DND-41 (cell line): ENCODE data around the gene PGRMC2.

Experiments
- ATAC-seq: fragments of 200-7000 bp; cut with Tn5 transposase; 3 replicates; pipeline ENCODE4 v1.9.1; 2021; ENCODE audit warnings: low read depth; ENCODE audit not compliant: insufficient read depth
- DNase-seq: peaks from one replicate; pipeline ENCODE4 v3.0.0-alpha.2; 2020
- H2AFZ ChIP-seq: 2 replicates; pipeline ENCODE4 v1.6.0; 2012; ENCODE audit warnings: low read depth, low read length
- H3K27ac ChIP-seq: 2 replicates; pipeline ENCODE4 v1.5.1; 2012; ENCODE audit warnings: low read length, inconsistent platforms
- H3K27me3 ChIP-seq: fragments of 200-600 bp; sonication (generic); 2 replicates; pipeline ENCODE4 v1.6.0; 2012; ENCODE audit warnings: low read length, mild to moderate bottlenecking, inconsistent platforms; ENCODE audit not compliant: insufficient read depth, poor library complexity
- H3K36me3 ChIP-seq: 2 replicates; pipeline ENCODE4 v1.5.1; 2012; ENCODE audit warnings: low read length, inconsistent platforms; ENCODE audit not compliant: insufficient read depth
- H3K4me1 ChIP-seq: 2 replicates; pipeline ENCODE4 v1.5.1; 2012; ENCODE audit warnings: mild to moderate bottlenecking, low read length; ENCODE audit not compliant: insufficient read depth
- H3K4me2 ChIP-seq: 2 replicates; pipeline ENCODE4 v1.6.0; 2012; ENCODE audit warnings: mild to moderate bottlenecking, moderate library complexity, low read length, inconsistent platforms; ENCODE audit not compliant: insufficient read depth
- H3K4me3 ChIP-seq, 2 experiments: fragments of 200-600 bp in 1 of 2; shearing (Covaris generic) in 1 of 2; 2 replicates each; pipeline ENCODE4 v1.5.1; 2012 to 2016; ENCODE audit warnings: inconsistent platforms in 2 of 2, low read length in 2 of 2, mild to moderate bottlenecking in 2 of 2, low read depth in 1 of 2, moderate library complexity in 1 of 2
- H3K79me2 ChIP-seq: 2 replicates; pipeline ENCODE4 v1.6.0; 2012; ENCODE audit warnings: low read length, inconsistent platforms; ENCODE audit not compliant: insufficient read depth
- H3K9ac ChIP-seq: 2 replicates; pipeline ENCODE4 v1.6.0; 2012; ENCODE audit warnings: low read depth, mild to moderate bottlenecking, inconsistent platforms, low read length, moderate library complexity
- H3K9me3 ChIP-seq: 2 replicates; pipeline ENCODE4 v1.5.1; 2012; ENCODE audit warnings: low read length, moderate library complexity, mild to moderate bottlenecking, inconsistent platforms; ENCODE audit not compliant: insufficient read depth, severe bottlenecking
- H4K20me1 ChIP-seq: 2 replicates; pipeline ENCODE4 v1.6.0; 2012; ENCODE audit warnings: low read length; ENCODE audit not compliant: insufficient read depth
- EZH2 ChIP-seq: IDR thresholded peaks from 3 replicates; pipeline ENCODE4 v1.6.1; 2012; ENCODE audit warnings: borderline replicate concordance, low read depth, mild to moderate bottlenecking, moderate library complexity, low read length, inconsistent platforms; ENCODE audit not compliant: severe bottlenecking
- TF ChIP-seq, protein P1 (sequence below): IDR thresholded peaks from 2 replicates; pipeline ENCODE4 v1.5.1; 2012; ENCODE audit warnings: borderline replicate concordance, low read length, moderate library complexity, mild to moderate bottlenecking; ENCODE audit not compliant: poor library complexity, severe bottlenecking; ENCODE audit errors: extremely low read depth

The PGRMC2 gene

DNA sequence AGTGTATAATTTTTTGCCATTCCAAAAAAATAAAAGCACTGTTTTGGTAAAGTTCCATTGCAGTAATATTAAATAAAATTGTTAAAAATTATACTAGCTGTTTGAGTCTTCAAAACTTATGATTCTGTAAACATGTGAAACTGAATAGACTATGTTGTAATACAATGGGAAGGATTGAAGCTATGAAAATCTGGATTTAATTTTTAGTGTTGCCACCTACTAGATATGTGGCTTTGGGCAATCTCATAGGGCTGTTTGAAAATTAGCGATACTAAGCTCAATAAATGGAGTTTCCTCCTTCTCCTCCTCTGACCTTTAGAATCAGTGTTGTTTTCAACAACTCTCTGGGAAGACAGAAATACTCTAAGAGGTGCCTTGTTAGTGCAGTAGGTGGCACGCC, 4.5 kb downstream of the PGRMC2 start:
- Histone ChIP-seq H3K4me1 (peaks cover 26% of the 10 kb centered on the region), H3K27me3 (no peaks in the 10 kb centered on the region), H3K9me3 (no peaks in the 10 kb centered on the region), H3K27ac (no peak overlapping the region), H3K4me3 (no peak overlapping the region), H4K20me1 (peaks cover 15% of the 10 kb centered on the region), H2AFZ (no peak overlapping the region), H3K4me2 (no peak overlapping the region; the same call in 1 of the 2 replicates), H3K9ac (no peak overlapping the region), H3K79me2 (peaks cover 95% of the 10 kb centered on the region), H3K36me3 (peaks cover 33% of the 10 kb centered on the region)
- DNase-seq (no peak), ATAC-seq (no peak)
- TF ChIP-seq EZH2, result no peak
- TF ChIP-seq, protein P1, sequence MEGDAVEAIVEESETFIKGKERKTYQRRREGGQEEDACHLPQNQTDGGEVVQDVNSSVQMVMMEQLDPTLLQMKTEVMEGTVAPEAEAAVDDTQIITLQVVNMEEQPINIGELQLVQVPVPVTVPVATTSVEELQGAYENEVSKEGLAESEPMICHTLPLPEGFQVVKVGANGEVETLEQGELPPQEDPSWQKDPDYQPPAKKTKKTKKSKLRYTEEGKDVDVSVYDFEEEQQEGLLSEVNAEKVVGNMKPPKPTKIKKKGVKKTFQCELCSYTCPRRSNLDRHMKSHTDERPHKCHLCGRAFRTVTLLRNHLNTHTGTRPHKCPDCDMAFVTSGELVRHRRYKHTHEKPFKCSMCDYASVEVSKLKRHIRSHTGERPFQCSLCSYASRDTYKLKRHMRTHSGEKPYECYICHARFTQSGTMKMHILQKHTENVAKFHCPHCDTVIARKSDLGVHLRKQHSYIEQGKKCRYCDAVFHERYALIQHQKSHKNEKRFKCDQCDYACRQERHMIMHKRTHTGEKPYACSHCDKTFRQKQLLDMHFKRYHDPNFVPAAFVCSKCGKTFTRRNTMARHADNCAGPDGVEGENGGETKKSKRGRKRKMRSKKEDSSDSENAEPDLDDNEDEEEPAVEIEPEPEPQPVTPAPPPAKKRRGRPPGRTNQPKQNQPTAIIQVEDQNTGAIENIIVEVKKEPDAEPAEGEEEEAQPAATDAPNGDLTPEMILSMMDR, result no peak

DNA sequence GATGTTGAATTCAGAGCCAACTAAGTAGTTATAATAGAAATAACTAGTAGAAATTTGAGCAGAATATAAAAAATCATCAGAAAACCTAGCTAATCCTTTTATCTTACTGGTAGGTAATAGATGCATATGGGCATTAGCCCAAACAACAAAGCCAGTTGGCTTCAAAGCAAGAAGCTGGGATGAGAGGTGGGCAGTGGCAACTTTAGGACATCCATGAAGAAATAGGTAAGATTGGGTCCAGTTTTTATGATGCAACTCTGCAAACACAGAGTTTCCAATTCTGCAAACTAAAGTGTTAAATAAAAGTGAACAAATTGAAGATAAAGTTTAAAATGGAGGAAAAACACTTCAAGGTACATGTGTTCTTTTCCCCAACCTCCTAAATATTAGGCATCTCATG, 5.1 kb downstream of the PGRMC2 start:
- ATAC-seq (no peak), DNase-seq (no peak)
- Histone ChIP-seq H3K27ac (no peak overlapping the region), H2AFZ (no peak overlapping the region), H4K20me1 (peaks cover 18% of the 10 kb centered on the region), H3K4me3 (no peak overlapping the region), H3K36me3 (peaks cover 38% of the 10 kb centered on the region), H3K4me1 (peaks cover 26% of the 10 kb centered on the region), H3K9me3 (no peaks in the 10 kb centered on the region), H3K4me2 (0 out of 2 replicates have a peak overlapping the region, but pooled peaks have one; percentile 33), H3K27me3 (no peaks in the 10 kb centered on the region), H3K79me2 (peaks cover 100% of the 10 kb centered on the region), H3K9ac (no peak overlapping the region)
- TF ChIP-seq EZH2, result no peak
- TF ChIP-seq, protein P1, result no peak

DNA sequence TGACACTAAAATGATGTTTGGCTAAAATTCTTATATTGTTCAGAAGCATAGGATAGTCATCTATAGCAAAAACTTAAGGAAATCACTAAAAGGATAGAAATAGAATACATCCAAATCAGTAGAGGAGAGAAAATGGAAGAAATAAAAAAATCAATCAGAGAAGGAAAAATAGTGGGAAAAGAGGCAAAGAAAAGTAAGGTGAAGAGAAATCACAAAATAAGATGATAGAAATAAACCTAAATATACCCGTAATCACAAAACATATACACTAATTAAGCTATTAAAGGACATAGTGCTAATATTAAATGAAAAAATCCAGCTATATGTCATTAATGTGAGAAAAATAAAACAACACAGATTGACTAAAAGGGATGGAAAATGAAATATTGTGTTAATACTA, 6.3 kb downstream of the PGRMC2 start:
- H3K4me1 ChIP-seq, result peaks cover 22% of the 10 kb centered on the region
- ATAC-seq, result no peak
- H3K36me3 ChIP-seq, result peaks cover 47% of the 10 kb centered on the region
- H3K4me3 ChIP-seq, result no peak overlapping the region
- no peaks in the 10 kb centered on the region for H3K27me3 ChIP-seq
- no peak for DNase-seq
- TF ChIP-seq, protein P1, result no peak
- TF ChIP-seq EZH2, result no peak
- H2AFZ ChIP-seq, result no peak overlapping the region
- peaks cover 16% of the 10 kb centered on the region; the same call in 1 of the 2 replicates for H4K20me1 ChIP-seq
- no peak overlapping the region for H3K9ac ChIP-seq
- peaks cover 100% of the 10 kb centered on the region for H3K79me2 ChIP-seq
- H3K4me2 ChIP-seq, result no peak overlapping the region
- H3K9me3 ChIP-seq, result no peaks in the 10 kb centered on the region
- H3K27ac ChIP-seq, result no peak overlapping the region
